Osteocyte (in vitro differentiated cells): ENCODE measurements around the gene FXN. TPM values are rescaled to one million over a fixed set of nuclear protein-coding genes. Genes with fewer than 3 reads are reported as not detected.

Source experiments
- DNase-seq: peaks from one replicate; pipeline ENCODE4 v3.0.0; 2021; ENCODE audit warnings: mixed read lengths; ENCODE audit not compliant: unreplicated experiment; ENCODE audit errors: extremely low spot score
- H3K27ac Mint-ChIP-seq: one replicate; pipeline ENCODE4 v1.8.0; 2021; ENCODE audit warnings: mild to moderate bottlenecking, mixed read lengths; ENCODE audit not compliant: unreplicated experiment
- H3K27me3 Mint-ChIP-seq: one replicate; pipeline ENCODE4 v1.8.0; 2021; ENCODE audit warnings: mixed read lengths; ENCODE audit not compliant: unreplicated experiment
- H3K36me3 Mint-ChIP-seq: one replicate; pipeline ENCODE4 v1.8.0; 2021; ENCODE audit warnings: mixed read lengths; ENCODE audit not compliant: unreplicated experiment
- H3K4me1 Mint-ChIP-seq: one replicate; pipeline ENCODE4 v1.8.0; 2021; ENCODE audit warnings: mixed read lengths; ENCODE audit not compliant: unreplicated experiment
- H3K4me3 Mint-ChIP-seq: one replicate; pipeline ENCODE4 v1.8.0; 2021; ENCODE audit warnings: mild to moderate bottlenecking, moderate library complexity, mixed read lengths; ENCODE audit not compliant: unreplicated experiment
- H3K9me3 Mint-ChIP-seq: one replicate; pipeline ENCODE4 v1.8.0; 2021; ENCODE audit warnings: mixed read lengths; ENCODE audit not compliant: unreplicated experiment
- CTCF ChIP-seq: fragments of 200-600 bp; sonication (generic); IDR thresholded peaks from 2 replicates; pipeline ENCODE4 v1.5.0; 2021; ENCODE audit warnings: antibody characterized with exemption, mild to moderate bottlenecking, moderate library complexity
- total RNA-seq: library from RNA; stranded (reverse); gene quantifications from 2 replicates; pipeline ENCODE4 v1.2.1, GENCODE V29; 2021

Gene FXN
- total RNA-seq, 1 donor from 2014 or later = 9.8 TPM

GRCh38 chr9:69131682-69132081, 96.1 kb downstream of the FXN start:
- DNase-seq = peak; percentile 30
- peaks cover 45% of the 10 kb centered on the region for H3K4me1 Mint-ChIP-seq
- peak overlapping the region; percentile 87 for H3K27ac Mint-ChIP-seq
- TF ChIP-seq CTCF = no peak
- no peaks in the 10 kb centered on the region for H3K27me3 Mint-ChIP-seq
- no peaks in the 10 kb centered on the region for H3K9me3 Mint-ChIP-seq
- H3K4me3 Mint-ChIP-seq = no peak overlapping the region
- H3K36me3 Mint-ChIP-seq = peaks cover 5% of the 10 kb centered on the region

- no peak overlapping the region for H3K4me3 Mint-ChIP-seq
- H3K27ac Mint-ChIP-seq = peak overlapping the region; percentile 15
- no peak for TF ChIP-seq CTCF
- no peaks in the 10 kb centered on the region for H3K9me3 Mint-ChIP-seq
- peak; percentile 23 for DNase-seq
- peaks cover 49% of the 10 kb centered on the region for H3K4me1 Mint-ChIP-seq
- peaks cover 5% of the 10 kb centered on the region for H3K36me3 Mint-ChIP-seq
- no peaks in the 10 kb centered on the region for H3K27me3 Mint-ChIP-seq
Measured at GRCh38 chr9:69132361-69132760, 96.8 kb downstream of the FXN start.

- no peak overlapping the region for H3K27ac Mint-ChIP-seq
- TF ChIP-seq CTCF = no peak
- no peak overlapping the region for H3K4me3 Mint-ChIP-seq
- peak; percentile 42 for DNase-seq
- peaks cover 39% of the 10 kb centered on the region for H3K4me1 Mint-ChIP-seq
- H3K27me3 Mint-ChIP-seq = no peaks in the 10 kb centered on the region
- H3K9me3 Mint-ChIP-seq = no peaks in the 10 kb centered on the region
- peaks cover 8% of the 10 kb centered on the region for H3K36me3 Mint-ChIP-seq
Measured at GRCh38 chr9:69134412-69134811, 98.9 kb downstream of the FXN start.

GRCh38 chr9:69136185-69136584, 100.6 kb downstream of the FXN start:
- Mint-ChIP-seq H3K9me3 (no peaks in the 10 kb centered on the region), H3K27ac (no peak overlapping the region), H3K36me3 (peaks cover 9% of the 10 kb centered on the region), H3K27me3 (no peaks in the 10 kb centered on the region), H3K4me1 (peaks cover 25% of the 10 kb centered on the region), H3K4me3 (no peak overlapping the region)
- peak; percentile 6 for DNase-seq
- TF ChIP-seq CTCF = no peak

- peaks cover 20% of the 10 kb centered on the region for H3K4me1 Mint-ChIP-seq
- DNase-seq = peak; percentile 38
- no peak for TF ChIP-seq CTCF
- no peak overlapping the region for H3K27ac Mint-ChIP-seq
- no peaks in the 10 kb centered on the region for H3K9me3 Mint-ChIP-seq
- peaks cover 9% of the 10 kb centered on the region for H3K36me3 Mint-ChIP-seq
- H3K27me3 Mint-ChIP-seq = no peaks in the 10 kb centered on the region
- no peak overlapping the region for H3K4me3 Mint-ChIP-seq
Measured at GRCh38 chr9:69136779-69137178, 101.2 kb downstream of the FXN start.
